ENCODE measurements around the gene OPCML.

Gene OPCML

GRCh38 chr11:132913295-132913694 lies 619.0 kb downstream of the OPCML start:
- DNase-seq, result no peak

GRCh38 chr11:132911186-132911585 lies 621.1 kb downstream of the OPCML start:
- no peak for DNase-seq

GRCh38 chr11:132910011-132910760 lies 622.1 kb downstream of the OPCML start:
- DNase-seq, result no peak

- no peak for DNase-seq
Measured at GRCh38 chr11:132909021-132909606, 623.2 kb downstream of the OPCML start.

GRCh38 chr11:132908414-132908810 lies 623.9 kb downstream of the OPCML start:
- DNase-seq, result no peak

- no peak for DNase-seq
Measured at GRCh38 chr11:132907651-132908413, 624.5 kb downstream of the OPCML start.

GRCh38 chr11:132904607-132905006 lies 627.7 kb downstream of the OPCML start:
- no peak for DNase-seq

GRCh38 chr11:132904091-132904490 lies 628.2 kb downstream of the OPCML start:
- no peak for DNase-seq

GRCh38 chr11:132901638-132902471 lies 630.4 kb downstream of the OPCML start:
- DNase-seq, result no peak

- no peak for DNase-seq
Measured at GRCh38 chr11:132898676-132899075, 633.6 kb downstream of the OPCML start.

- DNase-seq, result no peak
Measured at GRCh38 chr11:132898021-132898420, 634.3 kb downstream of the OPCML start.

- DNase-seq, result no peak
Measured at GRCh38 chr11:132895340-132895739, 637.0 kb downstream of the OPCML start.

GRCh38 chr11:132894606-132895005 lies 637.7 kb downstream of the OPCML start:
- DNase-seq, result no peak

GRCh38 chr11:132892876-132893275 lies 639.4 kb downstream of the OPCML start:
- DNase-seq, result no peak

GRCh38 chr11:132888226-132888625 lies 644.1 kb downstream of the OPCML start:
- no peak for DNase-seq

- DNase-seq, result no peak
Measured at GRCh38 chr11:132886335-132886734, 646.0 kb downstream of the OPCML start.

- no peak for DNase-seq
Measured at GRCh38 chr11:132883241-132883640, 649.1 kb downstream of the OPCML start.

GRCh38 chr11:132881622-132882021 lies 650.7 kb downstream of the OPCML start:
- no peak for DNase-seq

GRCh38 chr11:132878111-132878510 lies 654.2 kb downstream of the OPCML start:
- DNase-seq, result no peak

- no peak for DNase-seq
Measured at GRCh38 chr11:132876705-132877104, 655.6 kb downstream of the OPCML start.

- no peak for DNase-seq
Measured at GRCh38 chr11:132876239-132876638, 656.1 kb downstream of the OPCML start.

- no peak for DNase-seq
Measured at GRCh38 chr11:132874638-132875037, 657.7 kb downstream of the OPCML start.

- no peak for DNase-seq
Measured at GRCh38 chr11:132873841-132874240, 658.5 kb downstream of the OPCML start.
